GM21825 (cell line): ENCODE measurements around the gene LIN37.

ENCODE experiments used
- ATAC-seq: cut with Tn5 transposase; IDR thresholded peaks from one replicate; pipeline ENCODE4 v1.9.1; 2021; ENCODE audit warnings: mild to moderate bottlenecking, moderate library complexity; ENCODE audit not compliant: unreplicated experiment

The LIN37 gene

GRCh38 chr19:35751839-35752745 is 3.7 kb downstream of the LIN37 start:
- no peak for ATAC-seq

- no peak for ATAC-seq
Measured at GRCh38 chr19:35752746-35753350, 4.5 kb downstream of the LIN37 start.

GRCh38 chr19:35753634-35754369 is 5.4 kb downstream of the LIN37 start:
- ATAC-seq, result no peak

- no peak for ATAC-seq
Measured at GRCh38 chr19:35754370-35755130, 6.2 kb downstream of the LIN37 start.

- ATAC-seq, result no peak
Measured at GRCh38 chr19:35755131-35755549, 6.8 kb downstream of the LIN37 start.

GRCh38 chr19:35755550-35756376 is 7.4 kb downstream of the LIN37 start:
- ATAC-seq, result no peak

- ATAC-seq, result no peak
Measured at GRCh38 chr19:35756377-35757230, 8.2 kb downstream of the LIN37 start, which contains the start of gene HSPB6. Gene HSPB6, minus strand, starts transcription at chr19:35757029. Its CDS starts 21 bp downstream, at chr19:35757008.

- ATAC-seq, result peak; percentile 5
Measured at GRCh38 chr19:35757231-35757748, 8.9 kb downstream of the LIN37 start.

GRCh38 chr19:35757749-35758608 is 9.6 kb downstream of the LIN37 start, which contains the start of gene PROSER3:
Gene PROSER3, plus strand, starts transcription at chr19:35758176. Its CDS starts 40 bp downstream, at chr19:35758216.
- ATAC-seq, result peak; percentile 90

GRCh38 chr19:35759697-35760096 is 11.3 kb downstream of the LIN37 start:
- ATAC-seq, result no peak

- no peak for ATAC-seq
Measured at GRCh38 chr19:35760711-35761349, 12.5 kb downstream of the LIN37 start.

GRCh38 chr19:35764432-35765315 is 16.3 kb downstream of the LIN37 start:
- no peak for ATAC-seq

- no peak for ATAC-seq
Measured at GRCh38 chr19:35766571-35767104, 18.3 kb downstream of the LIN37 start.

- no peak for ATAC-seq
Measured at GRCh38 chr19:35767288-35768081, 19.1 kb downstream of the LIN37 start.

- no peak for ATAC-seq
Measured at GRCh38 chr19:35768082-35768421, 19.7 kb downstream of the LIN37 start.
